ENCODE results near the gene TRIM63. TPM values are rescaled to one million over a fixed set of nuclear protein-coding genes. Genes with fewer than 3 reads are reported as not detected.
A peak's percentile ranks its signal among the peaks of the same experiment; 100 is the strongest.

The TRIM63 gene
- total RNA-seq, 1 experiment from 2014 or later = not detected

GRCh38 chr1:26084844-26085243 lies 17.4 kb upstream of the TRIM63 start:
- DNase-seq (ENCODE audit: low spot score) = no peak

GRCh38 chr1:26084091-26084561 lies 16.7 kb upstream of the TRIM63 start:
- no peak for DNase-seq (ENCODE audit: low spot score)

GRCh38 chr1:26083208-26083607 lies 15.8 kb upstream of the TRIM63 start:
- DNase-seq (ENCODE audit: low spot score) = peak; percentile 23

- no peak for DNase-seq (ENCODE audit: low spot score)
These were observed 14.6 kb upstream of the TRIM63 start for GRCh38 chr1:26082020-26082350.

DNA sequence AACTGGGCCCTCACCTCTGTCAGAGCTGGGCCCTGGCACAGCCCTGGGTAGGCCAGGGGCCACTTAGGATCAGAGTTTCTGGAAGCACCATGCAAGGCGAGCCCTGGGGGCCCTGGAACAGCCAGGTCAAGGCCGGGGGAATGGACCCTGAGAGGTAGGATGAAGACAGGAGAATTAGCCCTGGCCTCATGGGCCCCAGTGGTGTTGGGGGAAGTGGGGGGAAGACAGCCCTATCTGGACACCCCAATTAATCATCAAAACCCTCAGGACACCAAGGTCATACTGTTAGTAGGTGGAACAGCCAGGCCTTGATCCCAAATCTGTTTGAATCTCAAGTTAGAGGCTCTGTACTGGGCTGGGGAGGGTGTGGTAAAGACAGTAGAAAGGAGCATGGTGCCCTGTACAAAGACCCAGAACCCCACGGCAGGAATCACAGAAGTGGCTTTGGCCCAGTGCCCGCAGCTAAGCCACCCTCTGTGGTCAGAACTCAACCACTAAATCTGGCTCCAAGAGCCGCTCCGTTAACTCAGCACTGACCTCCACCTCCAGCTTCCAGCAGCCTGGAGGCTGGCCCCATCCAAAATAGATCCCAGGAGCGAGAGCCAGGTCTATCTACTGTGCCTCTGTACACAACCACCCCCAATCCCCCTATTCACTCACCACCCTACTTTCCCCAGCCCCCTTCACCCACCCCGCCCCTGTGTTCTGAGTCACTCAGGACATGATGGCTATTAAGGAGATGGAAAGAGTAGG lies 14.0 kb upstream of the TRIM63 start:
- DNase-seq (ENCODE audit: low spot score) = peak; percentile 39

DNA sequence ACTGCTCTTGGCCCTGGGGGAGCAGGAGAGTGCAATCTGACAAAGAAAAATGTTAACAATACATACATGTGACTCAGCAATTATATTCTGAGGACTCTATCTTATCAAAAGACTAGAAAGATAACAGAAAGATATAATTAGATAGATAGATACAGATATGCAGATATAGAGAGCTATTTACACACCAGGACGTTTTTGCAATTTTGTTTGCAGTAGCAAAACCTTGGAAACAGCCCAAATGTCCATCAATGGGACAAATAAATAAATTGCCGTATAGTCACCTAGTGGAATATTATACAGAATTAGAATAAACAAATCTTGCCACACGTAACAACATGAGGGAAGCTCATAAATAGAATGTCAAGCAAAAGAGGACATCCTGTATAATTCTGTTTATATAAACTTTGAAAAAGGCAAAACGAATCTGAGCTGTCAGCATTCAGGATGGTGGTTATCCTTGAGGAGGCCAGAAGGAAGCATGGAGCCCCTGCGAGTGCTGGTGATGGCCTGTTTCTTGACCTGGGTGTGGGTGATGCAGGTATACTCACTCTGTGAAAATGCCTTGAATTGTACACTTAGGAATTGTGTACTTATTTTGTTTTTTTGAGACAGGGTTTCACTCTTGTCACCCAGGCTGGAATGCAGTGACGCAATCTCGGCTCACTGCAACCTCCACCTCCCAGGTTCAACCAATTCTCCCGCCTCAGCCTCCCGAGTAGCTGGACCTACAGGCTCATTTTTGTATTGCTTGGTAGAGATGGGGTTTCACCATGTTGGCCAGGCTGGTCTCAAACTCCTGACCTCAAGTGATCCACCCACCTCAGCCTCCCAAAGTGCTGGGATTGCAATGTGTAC lies 12.8 kb upstream of the TRIM63 start:
- DNase-seq (ENCODE audit: low spot score) = no peak

DNA sequence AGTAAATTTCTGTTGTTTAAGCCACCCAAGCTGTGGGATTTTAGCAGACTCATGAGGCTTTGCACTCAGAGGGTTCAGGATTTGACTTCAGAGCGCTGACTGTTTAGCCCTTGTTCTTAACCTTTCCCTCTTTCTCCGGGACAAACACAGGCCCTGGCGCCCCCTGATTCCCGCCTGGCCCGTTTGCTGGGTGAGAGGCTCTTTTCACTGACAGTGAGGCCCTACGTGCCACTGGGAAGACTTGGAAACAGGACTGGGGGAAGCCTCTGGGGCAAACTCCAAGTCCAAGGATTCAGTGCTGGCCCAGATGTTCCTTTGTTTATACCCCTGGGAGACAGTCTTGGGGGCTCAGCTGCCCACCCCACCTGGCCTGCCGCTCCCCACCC lies 11.7 kb upstream of the TRIM63 start:
- no peak for DNase-seq (ENCODE audit: low spot score)

DNA sequence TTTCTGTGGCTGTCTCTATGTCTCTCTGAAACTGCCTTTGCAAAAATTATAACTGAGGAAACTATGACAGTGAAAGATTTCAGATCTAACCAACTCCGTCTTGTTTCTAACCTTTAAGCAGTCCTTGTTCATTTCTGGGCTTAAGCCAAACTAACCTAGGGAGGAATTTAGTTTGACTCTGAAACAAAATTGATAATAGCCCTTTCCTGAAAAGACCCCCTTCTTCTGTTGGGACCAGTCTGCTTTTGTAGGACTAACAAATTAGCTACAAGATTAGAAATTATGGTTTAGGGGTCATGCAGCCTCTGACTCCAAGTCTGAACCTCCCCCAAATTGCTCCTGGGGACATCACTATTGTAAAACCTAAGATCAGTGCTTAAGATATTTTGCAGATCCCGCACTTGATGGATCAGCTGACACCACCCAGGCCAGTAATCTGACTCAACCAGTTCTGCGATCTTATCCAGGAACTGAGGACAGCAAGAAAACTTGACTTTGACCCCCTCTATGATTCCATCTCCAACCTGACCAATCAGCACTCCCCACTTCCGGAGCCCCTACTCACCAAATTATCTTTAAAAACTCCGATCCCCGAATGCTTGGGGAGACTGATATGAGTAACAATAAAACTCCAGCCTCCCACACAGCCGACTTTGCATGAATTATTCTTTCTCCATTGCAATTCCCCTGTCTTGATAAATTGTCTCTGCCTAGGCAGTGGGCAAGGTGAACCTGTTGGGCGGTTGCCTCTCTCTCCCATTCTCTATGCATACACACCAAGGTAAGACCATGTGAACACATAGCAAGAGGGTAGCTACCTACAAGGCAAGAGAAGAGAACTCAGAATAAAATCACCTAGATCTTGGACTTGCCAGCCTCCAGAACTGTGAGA lies 11.1 kb upstream of the TRIM63 start:
- no peak for DNase-seq (ENCODE audit: low spot score)

DNA sequence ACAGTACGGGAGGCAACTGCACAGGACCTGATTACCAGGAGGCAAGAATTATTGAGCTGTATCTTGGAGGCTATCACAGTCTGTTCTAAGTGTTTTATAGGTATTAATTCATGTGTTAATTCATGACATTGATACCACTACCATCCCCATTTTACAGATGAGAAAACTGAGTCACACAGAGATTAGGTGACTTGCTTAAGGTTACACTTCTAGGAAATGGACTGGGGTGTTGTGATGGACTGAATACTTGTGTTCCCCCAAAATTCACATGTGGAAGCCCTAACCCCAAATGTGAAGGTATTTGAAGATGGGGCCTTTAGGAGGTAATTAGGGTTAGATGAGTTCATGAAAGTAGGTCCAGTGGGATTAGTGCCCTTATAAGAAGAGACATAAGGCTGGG lies 10.1 kb upstream of the TRIM63 start:
- no peak for DNase-seq (ENCODE audit: low spot score)

DNA sequence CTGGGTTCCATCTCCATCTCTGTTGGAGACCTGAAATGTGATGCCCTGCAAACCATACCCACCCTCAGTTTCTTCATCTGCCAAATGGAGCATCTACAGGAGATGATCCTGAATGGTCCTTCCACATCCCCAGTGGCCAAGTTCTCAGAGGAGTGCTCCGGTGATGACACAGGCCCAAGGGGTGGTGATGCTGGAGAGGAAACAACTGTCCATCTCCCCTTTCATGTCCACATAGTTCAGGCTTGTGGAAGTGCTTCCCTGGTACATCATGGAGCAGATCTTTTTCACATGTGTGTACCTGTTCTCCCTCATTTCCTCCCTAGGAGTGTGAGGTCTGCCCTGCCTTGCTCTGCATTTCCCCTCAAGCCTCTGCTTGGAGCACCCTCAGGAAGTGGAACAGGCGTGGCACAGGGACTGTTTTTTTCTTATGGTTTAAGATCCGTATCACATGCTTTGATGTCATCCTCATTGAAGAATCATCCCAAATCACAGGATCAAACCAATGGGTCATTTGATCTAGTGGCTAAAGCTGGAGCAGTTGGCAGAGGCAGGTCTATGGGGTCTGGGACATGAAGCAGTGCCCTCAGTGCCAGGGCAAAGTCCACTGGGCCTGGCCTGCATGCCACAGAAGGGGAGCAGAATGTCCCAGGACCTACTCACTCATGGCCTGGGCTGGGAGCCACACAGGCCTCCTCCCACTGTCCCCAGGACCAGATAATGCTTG lies 8.2 kb upstream of the TRIM63 start:
- no peak for DNase-seq (ENCODE audit: low spot score)

GRCh38 chr1:26072305-26072704 lies 4.9 kb upstream of the TRIM63 start:
- peak; percentile 31 for DNase-seq (ENCODE audit: low spot score)

- no peak for DNase-seq (ENCODE audit: low spot score)
These were observed 3.5 kb upstream of the TRIM63 start for GRCh38 chr1:26070963-26071342.

DNA sequence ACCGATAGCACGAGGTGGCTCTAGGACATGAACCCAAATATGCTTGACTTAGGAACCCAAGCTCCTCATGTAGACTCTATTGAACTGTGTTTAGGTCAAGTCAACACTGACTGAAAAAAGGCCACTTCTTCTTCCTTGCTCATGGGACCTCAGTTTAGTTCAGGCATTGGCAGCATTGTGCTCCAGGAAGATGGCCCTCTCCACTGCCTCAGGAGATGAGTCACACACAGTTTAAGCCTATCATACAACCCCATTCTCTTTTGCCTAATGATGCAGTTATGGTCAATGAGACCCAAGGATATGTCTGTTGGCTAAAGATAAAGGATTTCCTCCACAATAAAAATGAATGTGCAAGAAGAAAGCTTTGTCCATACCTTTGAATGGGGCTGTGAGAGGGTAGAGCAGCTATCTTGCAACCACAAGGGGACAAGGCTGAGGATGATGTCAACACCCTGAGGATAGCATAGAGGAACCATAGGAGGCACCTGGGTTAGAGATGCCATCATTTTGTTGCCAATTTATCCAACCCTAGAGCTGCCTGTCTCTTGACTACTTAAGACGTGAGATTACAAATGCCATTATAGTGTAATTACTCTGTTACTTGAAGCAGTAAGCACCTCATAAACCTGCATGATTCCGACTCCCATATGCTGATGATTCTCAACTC lies 3.0 kb upstream of the TRIM63 start:
- DNase-seq (ENCODE audit: low spot score) = no peak

GRCh38 chr1:26069941-26070295 lies 2.5 kb upstream of the TRIM63 start:
- no peak for DNase-seq (ENCODE audit: low spot score)

DNA sequence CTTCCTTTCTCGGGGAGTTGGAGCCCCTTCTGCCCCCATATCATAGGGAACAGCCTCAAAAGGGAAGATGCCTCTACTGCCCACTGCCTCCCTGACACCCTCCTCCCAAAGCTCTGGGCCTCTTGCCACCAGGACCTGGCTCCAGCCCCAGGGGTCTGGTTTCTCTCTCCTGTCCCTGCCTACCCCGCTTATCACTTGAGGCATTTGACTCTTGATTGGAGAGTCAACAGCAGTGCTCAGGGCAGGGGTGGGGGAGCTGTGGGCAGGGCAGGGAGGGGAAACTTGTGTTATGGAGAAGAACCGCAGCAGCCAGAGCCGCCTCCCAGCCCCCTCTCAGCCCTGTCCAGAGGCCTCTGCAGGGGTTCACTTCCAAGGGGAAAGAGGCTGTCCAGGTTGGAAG lies 573 bp downstream of the TRIM63 start:
- no peak for DNase-seq (ENCODE audit: low spot score)

DNA sequence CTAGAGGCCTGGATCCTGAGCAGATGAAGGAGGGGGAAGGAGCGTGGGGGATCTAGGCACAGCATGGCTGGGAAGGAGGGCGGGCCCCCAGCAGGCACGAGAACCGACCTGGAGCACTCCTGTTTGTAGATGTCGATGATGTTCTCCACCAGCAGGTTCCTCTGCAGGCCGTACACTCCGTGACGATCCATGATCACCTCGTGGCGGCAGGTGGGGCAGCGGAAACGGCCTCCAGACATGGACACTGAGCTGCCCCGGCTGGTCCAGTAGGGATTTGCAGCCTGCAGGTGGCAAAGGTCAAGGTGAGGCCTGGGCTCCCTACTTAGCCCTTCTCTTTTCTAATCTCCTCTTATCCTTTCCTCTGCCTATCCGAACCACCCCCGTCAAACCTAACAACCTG lies 1.3 kb downstream of the TRIM63 start:
- DNase-seq (ENCODE audit: low spot score) = no peak

DNA sequence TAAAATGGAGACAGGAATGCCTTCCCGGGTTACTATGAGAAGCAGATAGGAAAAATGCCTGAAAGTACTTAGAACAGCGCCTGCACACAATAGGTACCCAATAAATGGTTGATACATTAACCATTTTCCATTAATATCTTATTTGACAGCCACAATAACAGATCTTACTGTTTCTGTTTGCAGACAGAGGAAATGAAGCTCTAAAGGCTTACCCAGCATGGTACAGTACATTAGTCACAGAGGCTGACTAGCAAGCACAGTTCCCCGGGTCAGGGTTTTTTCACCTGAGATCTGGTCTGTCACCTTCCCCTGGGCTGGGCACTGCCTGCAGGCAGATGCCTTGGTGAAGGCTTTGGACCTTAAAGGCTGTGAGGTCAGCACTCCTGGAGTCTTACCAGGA lies 2.9 kb downstream of the TRIM63 start:
- DNase-seq (ENCODE audit: low spot score) = no peak

GRCh38 chr1:26060832-26061574 lies 6.4 kb downstream of the TRIM63 start:
- DNase-seq (ENCODE audit: low spot score) = no peak

GRCh38 chr1:26059906-26060305 lies 7.5 kb downstream of the TRIM63 start:
- DNase-seq (ENCODE audit: low spot score) = no peak

DNA sequence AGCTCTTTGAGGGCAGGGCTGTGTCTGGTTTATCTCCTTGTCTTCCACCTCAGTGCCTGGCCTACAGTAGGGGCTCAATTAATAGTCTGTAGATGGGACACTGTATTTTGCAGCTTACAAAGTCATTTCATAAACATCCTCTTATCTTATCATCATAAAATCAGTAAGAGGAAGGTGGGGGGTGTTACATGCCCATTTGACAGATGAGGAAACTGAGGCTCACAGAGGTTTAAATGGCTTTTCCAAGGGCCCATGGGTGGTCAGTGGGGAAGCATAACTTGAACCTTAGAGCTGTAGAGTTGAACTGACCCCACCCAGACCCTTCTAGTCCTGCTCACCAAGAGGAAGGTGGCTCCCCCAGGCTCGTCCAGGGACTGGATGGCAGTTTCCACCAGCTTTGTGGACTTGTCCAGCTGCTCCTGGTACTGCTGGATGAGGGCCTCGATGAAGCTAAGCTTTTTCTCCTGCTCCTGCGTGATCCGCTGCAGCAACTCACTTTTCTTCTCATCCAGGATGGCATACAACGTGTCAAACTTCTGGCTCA lies 9.3 kb downstream of the TRIM63 start:
- no peak for DNase-seq (ENCODE audit: low spot score)
